ENCODE results near the gene CXCR4. TPM values are rescaled to one million over a fixed set of nuclear protein-coding genes. Genes with fewer than 3 reads are reported as not detected.

Gene CXCR4
- total and polyA plus RNA-seq, 10 of the 15 experiments (the other 5 are each of a cell fraction or from before 2014, with no cell fraction given): 31.1 to 749 (median 52.7) TPM

DNA sequence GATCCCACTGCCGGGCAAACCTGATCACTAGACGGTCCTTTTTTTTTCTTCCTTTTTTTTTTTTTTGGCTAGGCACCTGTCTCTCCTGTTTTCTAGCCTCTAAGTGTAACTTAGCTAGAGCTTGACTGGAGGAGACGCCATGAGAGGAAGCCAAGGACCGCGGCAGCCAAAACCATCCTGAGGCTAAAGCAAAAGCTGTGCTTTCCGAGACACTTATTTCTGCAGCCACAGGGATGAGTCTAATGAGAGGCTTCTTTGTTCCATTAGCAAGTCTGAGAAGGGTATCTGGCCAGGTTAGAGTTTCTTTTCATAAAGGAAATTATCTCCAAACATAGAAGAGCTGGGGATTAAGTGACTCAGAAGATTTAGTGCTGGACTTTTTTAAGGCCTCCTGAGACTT lies 7.3 kb upstream of the CXCR4 start:
- TF ChIP-seq, protein P1, sequence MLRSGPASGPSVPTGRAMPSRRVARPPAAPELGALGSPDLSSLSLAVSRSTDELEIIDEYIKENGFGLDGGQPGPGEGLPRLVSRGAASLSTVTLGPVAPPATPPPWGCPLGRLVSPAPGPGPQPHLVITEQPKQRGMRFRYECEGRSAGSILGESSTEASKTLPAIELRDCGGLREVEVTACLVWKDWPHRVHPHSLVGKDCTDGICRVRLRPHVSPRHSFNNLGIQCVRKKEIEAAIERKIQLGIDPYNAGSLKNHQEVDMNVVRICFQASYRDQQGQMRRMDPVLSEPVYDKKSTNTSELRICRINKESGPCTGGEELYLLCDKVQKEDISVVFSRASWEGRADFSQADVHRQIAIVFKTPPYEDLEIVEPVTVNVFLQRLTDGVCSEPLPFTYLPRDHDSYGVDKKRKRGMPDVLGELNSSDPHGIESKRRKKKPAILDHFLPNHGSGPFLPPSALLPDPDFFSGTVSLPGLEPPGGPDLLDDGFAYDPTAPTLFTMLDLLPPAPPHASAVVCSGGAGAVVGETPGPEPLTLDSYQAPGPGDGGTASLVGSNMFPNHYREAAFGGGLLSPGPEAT (IDR thresholded peaks at IDR 0.05; ENCODE audit: low read depth): 0 out of 2 replicates have a peak, but pooled peaks have one; percentile 18
- no peak for TF ChIP-seq NFYA (IDR thresholded peaks at IDR 0.05; ENCODE audit: borderline replicate concordance, low read depth, low read length)
- Histone ChIP-seq H3K4me1 (ENCODE audit: control insufficient read depth, insufficient read depth, low read length) (no peaks in the 10 kb centered on the region), H3K9me3 (replicated peaks; ENCODE audit: control insufficient read depth, insufficient read depth, low read length) (no peaks in the 10 kb centered on the region), H4K20me1 (ENCODE audit: control insufficient read depth, insufficient read depth) (no peaks in the 10 kb centered on the region), H3K4me3 (no peak overlapping the region), H3K9ac (ENCODE audit: control insufficient read depth, insufficient read depth, low read length) (no peak overlapping the region), H2AFZ (ENCODE audit: control insufficient read depth, low read depth, low read length) (no peak overlapping the region), H3K79me2 (ENCODE audit: control insufficient read depth, insufficient read depth, low read length) (no peaks in the 10 kb centered on the region), H3K27me3 (replicated peaks in 1 of 2; ENCODE audit: control insufficient read depth in 2 of 2, insufficient read depth in 2 of 2, low read length in 1 of 2) (peaks cover 1 to 15% of the 10 kb centered on the region in 2 experiments; a peak in 2 of 4 replicates), H3K27ac (ENCODE audit: control insufficient read depth, insufficient read depth) (no peak overlapping the region), H3K4me2 (ENCODE audit: control insufficient read depth, insufficient read depth) (no peak overlapping the region), H3K36me3 (ENCODE audit: control insufficient read depth in 2 of 2, insufficient read depth in 2 of 2, low read length in 1 of 2) (no peaks in the 10 kb centered on the region)
- FAIRE-seq (no peak), ATAC-seq (peak; percentile 20; the same call in 2 of the 3 replicates), DNase-seq (ENCODE audit: low read depth, low spot score) (no peak)
- no TSS peak for BruUV-seq (replicated peaks)
- RAD21 ChIA-PET (ENCODE audit: unreplicated experiment): interaction anchor here (0.8 to 4.5 kb wide), 18 partner anchors 9 to 179 kb away, joined by 3 to 30 read pairs (median 4); no protein-coding TSS in a partner anchor
- POLR2A ChIA-PET: interaction anchor here (0.6 to 4.6 kb wide), 12 partner anchors 9 to 252 kb away, joined by 3 to 28 read pairs (median 4); no protein-coding TSS in a partner anchor
- CTCF ChIA-PET: interaction anchor here (0.6 to 2.3 kb wide), 10 partner anchors 12 to 259 kb away, joined by 3 to 11 read pairs (median 4); no protein-coding TSS in a partner anchor
- SMC1A ChIA-PET (ENCODE audit: uncharacterized antibody, unreplicated experiment): interaction anchor here (0.6 to 5.7 kb wide), 24 partner anchors 8 to 259 kb away, joined by 3 to 50 read pairs (median 4); no protein-coding TSS in a partner anchor
- intact Hi-C loops (cut with micrococcal nuclease; ENCODE audit: unreplicated experiment): no loop called here
- WGBS (ENCODE audit: insufficient coverage, insufficient replicate concordance, low lambda C conversion rate, missing lambda C conversion rate): 76% methylated on average over 6 of the region's 6 CpGs
- in situ Hi-C loops (cut with MboI): no loop called here

DNA sequence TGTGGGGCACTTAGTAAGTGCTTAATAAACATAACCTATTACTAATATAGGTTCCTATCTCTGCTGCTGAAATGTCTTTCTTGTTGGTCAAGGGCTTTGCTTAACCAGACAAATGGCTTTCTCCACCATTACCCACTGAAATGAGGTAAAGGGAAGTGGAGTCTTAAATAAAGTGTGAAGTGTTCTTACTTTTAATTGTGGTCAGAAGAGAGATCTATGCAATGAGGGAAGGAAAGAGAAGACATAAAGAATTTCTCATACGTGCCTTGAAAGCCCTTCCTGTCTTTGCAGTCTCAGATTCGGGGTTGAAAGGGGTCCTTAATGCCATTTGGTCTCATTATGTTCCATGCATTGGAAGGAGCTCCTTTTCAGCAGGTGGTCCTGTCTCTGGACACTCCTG lies 6.9 kb upstream of the CXCR4 start:
- POLR2A ChIA-PET: interaction anchor here (0.8 to 4.6 kb wide), 9 partner anchors 9 to 192 kb away, joined by 3 to 28 read pairs (median 4); no protein-coding TSS in a partner anchor
- BruUV-seq (replicated peaks): no TSS peak
- FAIRE-seq (no peak), ATAC-seq (peak; percentile 15), DNase-seq (ENCODE audit: low read depth, low spot score) (no peak)
- SMC1A ChIA-PET (ENCODE audit: uncharacterized antibody, unreplicated experiment): interaction anchor here (0.8 to 5.7 kb wide), 20 partner anchors 10 to 260 kb away, joined by 3 to 50 read pairs (median 4); no protein-coding TSS in a partner anchor
- Histone ChIP-seq H3K9me3 (replicated peaks; ENCODE audit: control insufficient read depth, insufficient read depth, low read length) (no peaks in the 10 kb centered on the region), H4K20me1 (ENCODE audit: control insufficient read depth, insufficient read depth) (no peaks in the 10 kb centered on the region), H3K4me3 (no peak overlapping the region), H3K36me3 (ENCODE audit: control insufficient read depth in 2 of 2, insufficient read depth in 2 of 2, low read length in 1 of 2) (no peaks in the 10 kb centered on the region), H3K27me3 (replicated peaks in 1 of 2; ENCODE audit: control insufficient read depth in 2 of 2, insufficient read depth in 2 of 2, low read length in 1 of 2) (peaks cover 1 to 15% of the 10 kb centered on the region in 2 experiments; a peak in 2 of 4 replicates), H3K4me1 (ENCODE audit: control insufficient read depth, insufficient read depth, low read length) (no peaks in the 10 kb centered on the region), H3K79me2 (ENCODE audit: control insufficient read depth, insufficient read depth, low read length) (no peaks in the 10 kb centered on the region), H3K27ac (ENCODE audit: control insufficient read depth, insufficient read depth) (no peak overlapping the region), H3K9ac (ENCODE audit: control insufficient read depth, insufficient read depth, low read length) (no peak overlapping the region), H2AFZ (ENCODE audit: control insufficient read depth, low read depth, low read length) (no peak overlapping the region), H3K4me2 (ENCODE audit: control insufficient read depth, insufficient read depth) (no peak overlapping the region)
- peak; percentile 9; the same call in 1 of the 2 replicates for TF ChIP-seq RUNX3 (IDR thresholded peaks at IDR 0.05; ENCODE audit: low read length)
- TF ChIP-seq BCL11A (IDR thresholded peaks at IDR 0.05; ENCODE audit: low read depth, low read length): no peak
- CTCF ChIA-PET: interaction anchor here (0.6 to 2.3 kb wide), 6 partner anchors 71 to 260 kb away, joined by 3 to 11 read pairs (median 5); no protein-coding TSS in a partner anchor
- RAD21 ChIA-PET (ENCODE audit: unreplicated experiment): interaction anchor here (1.0 to 4.5 kb wide), 17 partner anchors 10 to 255 kb away, joined by 3 to 30 read pairs (median 4); no protein-coding TSS in a partner anchor
- in situ Hi-C loops (cut with MboI): no loop called here
- 60% methylated on average over 2 of the region's 2 CpGs for WGBS (ENCODE audit: insufficient coverage, insufficient replicate concordance, low lambda C conversion rate, missing lambda C conversion rate)
- intact Hi-C loops (cut with micrococcal nuclease; ENCODE audit: unreplicated experiment): no loop called here

Measured in GM12878 (cell line).